Endothelial cell of umbilical vein (primary cell): Measurements from ENCODE around the gene FNIP2. TPM values are rescaled to one million over a fixed set of nuclear protein-coding genes. Genes with fewer than 3 reads are reported as not detected.

Source experiments
- BruUV-seq: library from RNA; stranded (reverse); fragments of 400-500 nt; replicated peaks from 2 replicates; lab custom pipeline; 2021; lab: Mats Ljungman, UMichigan
- CTCF ChIA-PET: fragments of 300-600, 350-600 bp; sonication (Branson Sonifier 250); formaldehyde crosslinking; loops from one replicate; lab custom pipeline; 2021; ENCODE audit warnings: antibody characterized with exemption, inconsistent platforms; lab: Charles Lee
- POLR2A ChIA-PET: fragments of 300-600, 350-600 bp; sonication (Branson Sonifier 250); formaldehyde crosslinking; loops from one replicate; lab custom pipeline; 2021; ENCODE audit warnings: antibody characterized with exemption, inconsistent platforms; lab: Charles Lee
- DNase-seq: peaks from one replicate; pipeline ENCODE4 v3.0.0-alpha.2; 2011; ENCODE audit warnings: low read depth, low spot score
- FAIRE-seq: peaks from 2 replicates; lab custom pipeline; 2011; peaks lifted over from hg19 to GRCh38; lab: Jason Lieb, UNC
- H2AFZ ChIP-seq: 2 replicates; pipeline ENCODE4 v1.6.0; 2012; ENCODE audit warnings: low read depth, low read length, control low read depth, inconsistent platforms
- H3K27ac ChIP-seq: 2 replicates; pipeline ENCODE4 v1.5.1; 2011; ENCODE audit warnings: low read depth, mild to moderate bottlenecking, control low read depth, low read length, moderate library complexity; ENCODE audit not compliant: insufficient read depth
- H3K27me3 ChIP-seq, 2 experiments: 2 replicates each; pipeline versions ENCODE4 v1.6.0 to v1.6.1; 2011; ENCODE audit warnings: low read length in 2 of 2, mixed read lengths in 1 of 2; ENCODE audit not compliant: control insufficient read depth in 2 of 2, insufficient read depth in 2 of 2
- H3K36me3 ChIP-seq, 2 experiments: 2 replicates in 1 of 2; 3 replicates in 1 of 2; pipeline ENCODE4 v1.5.1; 2011; ENCODE audit warnings: low read length in 2 of 2, mild to moderate bottlenecking in 1 of 2, moderate library complexity in 1 of 2; ENCODE audit not compliant: control insufficient read depth in 2 of 2, insufficient read depth in 2 of 2; ENCODE audit errors: extremely low read depth in 1 of 2
- H3K4me1 ChIP-seq: 3 replicates; pipeline ENCODE4 v1.5.1; 2011; ENCODE audit warnings: mild to moderate bottlenecking, low read length; ENCODE audit not compliant: control insufficient read depth, insufficient read depth; ENCODE audit errors: extremely low read depth
- H3K4me2 ChIP-seq: 2 replicates; pipeline ENCODE4 v1.6.1; 2011; ENCODE audit warnings: low read length, control low read depth, mixed read lengths; ENCODE audit not compliant: insufficient read depth
- H3K4me3 ChIP-seq, 3 experiments: fragments of 200-600 bp in 1 of 3; sonication (generic), shearing (Covaris generic) in 1 of 3; replicated peaks in 1 of 3; 2 replicates each; pipeline ENCODE4 v1.5.1; 2011 to 2016; ENCODE audit warnings: control low read depth in 3 of 3, low read length in 3 of 3, mild to moderate bottlenecking in 2 of 3, inconsistent platforms in 1 of 3, low read depth in 1 of 3, moderate library complexity in 1 of 3; ENCODE audit not compliant: insufficient read depth in 1 of 3
- H3K79me2 ChIP-seq: 2 replicates; pipeline ENCODE4 v1.6.0; 2012; ENCODE audit warnings: low read length, inconsistent platforms; ENCODE audit not compliant: control insufficient read depth, insufficient read depth
- H3K9ac ChIP-seq: replicated peaks from 2 replicates; pipeline ENCODE3; 2011; ENCODE audit warnings: low read length, control low read depth; ENCODE audit not compliant: insufficient read depth; ENCODE audit errors: extremely low read depth
- H3K9me1 ChIP-seq: replicated peaks from 3 replicates; pipeline ENCODE4 v1.6.0; 2011; ENCODE audit warnings: mild to moderate bottlenecking, low read length; ENCODE audit not compliant: control insufficient read depth, insufficient read depth; ENCODE audit errors: extremely low read depth
- H3K9me3 ChIP-seq: replicated peaks from 2 replicates; pipeline ENCODE4 v1.5.1; 2012; ENCODE audit warnings: low read length, inconsistent platforms; ENCODE audit not compliant: control insufficient read depth, insufficient read depth
- H4K20me1 ChIP-seq: replicated peaks from 2 replicates; pipeline ENCODE3; 2011; ENCODE audit warnings: mild to moderate bottlenecking, low read length; ENCODE audit not compliant: control insufficient read depth, insufficient read depth; ENCODE audit errors: extremely low read depth
- CTCF ChIP-seq, 2 donors: IDR thresholded peaks; 1 replicate in 1 of 2; 2 replicates in 1 of 2; pipeline ENCODE4 v1.5.1; 2011; ENCODE audit warnings: low read length in 2 of 2, mild to moderate bottlenecking in 2 of 2, moderate library complexity in 2 of 2, control low read depth in 1 of 2, inconsistent platforms in 1 of 2, low read depth in 1 of 2; ENCODE audit not compliant: insufficient read depth in 1 of 2; ENCODE audit errors: extremely low read depth in 1 of 2
- EZH2 ChIP-seq: IDR thresholded peaks from 2 replicates; pipeline ENCODE4 v1.6.1; 2012; ENCODE audit warnings: borderline replicate concordance, low read depth, mild to moderate bottlenecking, moderate library complexity, low read length, inconsistent platforms; ENCODE audit not compliant: severe bottlenecking
- FOS ChIP-seq: IDR thresholded peaks from 2 replicates; pipeline ENCODE4 v1.6.1; 2011; ENCODE audit warnings: mild to moderate bottlenecking, low read length, moderate library complexity, borderline replicate concordance; ENCODE audit not compliant: insufficient read depth
- GATA2 ChIP-seq: IDR thresholded peaks from 2 replicates; pipeline ENCODE4 v1.7.0; 2011; ENCODE audit warnings: low read depth, mild to moderate bottlenecking, moderate library complexity, mixed read lengths, low read length; ENCODE audit not compliant: insufficient read length, insufficient read depth
- JUN ChIP-seq: IDR thresholded peaks from 2 replicates; pipeline ENCODE4 v1.6.1; 2011; ENCODE audit warnings: borderline replicate concordance, low read depth; ENCODE audit not compliant: insufficient read length, insufficient read depth
- MAX ChIP-seq: IDR thresholded peaks from 2 replicates; pipeline ENCODE4 v1.6.1; 2011; ENCODE audit not compliant: insufficient read depth, insufficient read length
- MYC ChIP-seq: IDR thresholded peaks from one replicate; pipeline ENCODE4 v1.6.1; 2011; ENCODE audit warnings: mild to moderate bottlenecking, low read depth, low read length
- POLR2A ChIP-seq: IDR thresholded peaks from 2 replicates; pipeline ENCODE4 v1.6.1; 2012; ENCODE audit warnings: low read depth, mild to moderate bottlenecking, control low read depth, low read length
- POLR2AphosphoS5 ChIP-seq: IDR thresholded peaks from 2 replicates; pipeline ENCODE4 v1.6.1; 2012; ENCODE audit warnings: low read depth, mild to moderate bottlenecking, control low read depth, low read length, moderate library complexity; ENCODE audit not compliant: insufficient read depth
- dilution Hi-C: fragments of 300-500 bp; cut with MboI; formaldehyde crosslinking; loops from one replicate; pipeline ENCODE4 v1.15.0; 2019; ENCODE audit warnings: low sequenced_read_pairs; ENCODE audit not compliant: extremely low pct_ligation_motif_present
- intact Hi-C: fragments of 100-400 bp; cut with micrococcal nuclease; formaldehyde crosslinking; loops from one replicate; pipeline ENCODE4 v1.10.0; 2022
- polyA plus RNA-seq, 4 experiments: library from polyadenylated mRNA; depleted of rRNA in 3 of 4; stranded (reverse) in 3 of 4; unstranded in 1 of 4; fragments of >200 nt; gene quantifications; 2 replicates each; pipeline versions ENCODE4 v1.2.1 to v1.2.3, GENCODE V29; 2011 to 2012; ENCODE audit warnings: missing spikeins in 1 of 4
- total RNA-seq: library from RNA; stranded (reverse); gene quantifications from 2 replicates; pipeline ENCODE4 v1.2.3, GENCODE V29; 2021

Gene FNIP2
- total and polyA plus RNA-seq, 2 donors (not counting 3 experiments of a cell fraction or from before 2014, with no cell fraction given): 4.5 to 14.4 TPM

DNA sequence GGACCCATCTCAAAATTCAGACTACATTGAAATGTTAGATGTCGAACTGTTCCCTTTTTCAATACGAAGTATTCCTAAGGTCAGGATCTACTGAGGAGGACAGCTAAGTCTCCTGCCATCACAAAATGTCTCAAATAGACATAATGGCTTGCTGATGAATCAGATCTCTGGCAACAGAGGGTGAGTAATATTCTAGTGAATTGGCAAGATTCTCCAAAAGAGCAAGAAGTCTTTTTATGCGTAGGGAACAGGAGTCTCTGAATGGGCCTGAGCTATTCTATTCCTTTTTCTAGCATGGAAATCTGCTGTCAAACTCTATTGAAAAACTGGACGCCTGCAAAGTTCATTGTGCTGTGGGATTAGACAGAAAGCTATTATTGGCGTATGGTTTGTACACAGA lies 145.4 kb downstream of the FNIP2 start:
- TF ChIP-seq JUN (no peak), FOS (peak; percentile 43)
- Histone ChIP-seq H3K27ac (no peak overlapping the region), H3K79me2 (no peaks in the 10 kb centered on the region), H3K4me3 (no peak overlapping the region), H3K9ac (no peak overlapping the region), H3K36me3 (no peaks in the 10 kb centered on the region), H2AFZ (no peak overlapping the region), H3K9me3 (no peaks in the 10 kb centered on the region), H4K20me1 (no peaks in the 10 kb centered on the region), H3K4me1 (no peaks in the 10 kb centered on the region), H3K27me3 (no peaks in the 10 kb centered on the region), H3K9me1 (no peaks in the 10 kb centered on the region), H3K4me2 (no peak overlapping the region)
- intact Hi-C loops (no loop called here), dilution Hi-C loops (no loop called here)
- CTCF ChIA-PET: interaction anchor here (1.3 to 2.6 kb wide), 4 partner anchors 9 to 157 kb away, joined by 3 to 10 read pairs (median 4); no protein-coding TSS in a partner anchor
- peak; percentile 13 for DNase-seq
- FAIRE-seq: no peak
- BruUV-seq: no TSS peak
- POLR2A ChIA-PET: no interaction called here

GRCh38 chr4:158915683-158916241 lies 146.9 kb downstream of the FNIP2 start:
- DNase-seq (no peak), FAIRE-seq (no peak)
- TF ChIP-seq MAX (no peak), POLR2A (no peak), CTCF (IDR thresholded peaks at IDR 0.05; ENCODE audit: extremely low read depth in 1 of 2, insufficient read depth in 1 of 2, low read depth in 1 of 2, low read length in 2 of 2) (no peak), GATA2 (no peak), MYC (no peak), POLR2AphosphoS5 (no peak), FOS (no peak), EZH2 (no peak), JUN (no peak)
- CTCF ChIA-PET: interaction anchor here (0.6 to 2.6 kb wide), 4 partner anchors 11 to 287 kb away, joined by 3 to 10 read pairs (median 3); no protein-coding TSS in a partner anchor
- no peak overlapping the region for H3K27ac ChIP-seq
- POLR2A ChIA-PET: no interaction called here
- BruUV-seq: no TSS peak
- H3K4me1 ChIP-seq: no peaks in the 10 kb centered on the region
- H3K79me2 ChIP-seq: no peaks in the 10 kb centered on the region
- no peak overlapping the region for H3K4me3 ChIP-seq
- no peaks in the 10 kb centered on the region for H4K20me1 ChIP-seq
- H2AFZ ChIP-seq: no peak overlapping the region
- H3K36me3 ChIP-seq: no peaks in the 10 kb centered on the region
- intact Hi-C loops (no loop called here), dilution Hi-C loops (no loop called here)
- H3K9ac ChIP-seq: no peak overlapping the region
- no peak overlapping the region for H3K4me2 ChIP-seq
- H3K9me3 ChIP-seq: no peaks in the 10 kb centered on the region
- H3K9me1 ChIP-seq: no peaks in the 10 kb centered on the region
- no peaks in the 10 kb centered on the region for H3K27me3 ChIP-seq
